Naive B cell (primary cell): ENCODE results near the gene TFDP1. TPM values are rescaled to one million over a fixed set of nuclear protein-coding genes. Genes with fewer than 3 reads are reported as not detected.

Experiments
- ATAC-seq, 2 donors: fragments of 150-1000 bp; cut with Tn5 transposase; 2 replicates each; pipeline ENCODE4 v1.10.0; 2021; ENCODE audit warnings: low read depth in 2 of 2, mild to moderate bottlenecking in 2 of 2, moderate library complexity in 2 of 2
- DNase-seq: peaks from one replicate; pipeline ENCODE4 v3.0.0; 2022
- H3K27ac Mint-ChIP-seq, 6 donors: one replicate each; pipeline ENCODE4 v1.8.0; 2020 to 2022; ENCODE audit warnings: mild to moderate bottlenecking in 6 of 6, mixed read lengths in 6 of 6, moderate library complexity in 5 of 6, inconsistent platforms in 2 of 6
- H3K27me3 Mint-ChIP-seq, 3 donors: one replicate each; pipeline ENCODE4 v1.8.0; 2021 to 2022; ENCODE audit warnings: mixed read lengths in 3 of 3, mild to moderate bottlenecking in 1 of 3
- H3K36me3 Mint-ChIP-seq, 2 donors: one replicate each; pipeline ENCODE4 v1.8.0; 2020 to 2022; ENCODE audit warnings: mixed read lengths in 2 of 2, inconsistent platforms in 1 of 2, mild to moderate bottlenecking in 1 of 2
- H3K4me1 Mint-ChIP-seq, 3 donors: one replicate each; pipeline ENCODE4 v1.8.0; 2020 to 2022; ENCODE audit warnings: mixed read lengths in 3 of 3, inconsistent platforms in 1 of 3, mild to moderate bottlenecking in 1 of 3, moderate library complexity in 1 of 3
- H3K4me3 Mint-ChIP-seq, 8 donors: one replicate each; pipeline ENCODE4 v1.8.0; 2020 to 2022; ENCODE audit warnings: mild to moderate bottlenecking in 8 of 8, mixed read lengths in 8 of 8, moderate library complexity in 8 of 8, inconsistent platforms in 2 of 8
- H3K9me3 Mint-ChIP-seq, 7 donors: one replicate each; pipeline ENCODE4 v1.8.0; 2020 to 2022; ENCODE audit warnings: mixed read lengths in 7 of 7, mild to moderate bottlenecking in 5 of 7, inconsistent platforms in 2 of 7, moderate library complexity in 1 of 7
- polyA plus RNA-seq, 6 donors: library from polyadenylated mRNA; unstranded; fragments of 300-500 nt; fragmentation: Illumina TruSeq; gene quantifications; one replicate each; pipeline ENCODE4 v1.2.3, GENCODE V29; 2021; ENCODE audit warnings: low read depth in 6 of 6

The TFDP1 gene
- polyA plus RNA-seq, 6 donors from 2014 or later: 25.3 to 70.8 (median 42.4) TPM

- H3K9me3 Mint-ChIP-seq: no peaks in the 10 kb centered on the region
- no peaks in the 10 kb centered on the region for H3K27me3 Mint-ChIP-seq
- H3K36me3 Mint-ChIP-seq: peaks cover 10 to 19% of the 10 kb centered on the region in 2 donors
- peaks cover 0 to 2% (median 0%) of the 10 kb centered on the region in 3 donors for H3K4me1 Mint-ChIP-seq
- no peak overlapping the region for H3K27ac Mint-ChIP-seq
- H3K4me3 Mint-ChIP-seq: no peak overlapping the region
- ATAC-seq: no peak
- no peak for DNase-seq
Measured at GRCh38 chr13:113633485-113633873, 48.9 kb downstream of the TFDP1 start.

- no peak overlapping the region for H3K4me3 Mint-ChIP-seq
- no peaks in the 10 kb centered on the region for H3K27me3 Mint-ChIP-seq
- H3K4me1 Mint-ChIP-seq: peaks cover 0 to 1% (median 0%) of the 10 kb centered on the region in 3 donors
- peak overlapping the region in 2 of 6 donors; percentile 42 to 80 for H3K27ac Mint-ChIP-seq
- ATAC-seq: no peak
- no peaks in the 10 kb centered on the region for H3K9me3 Mint-ChIP-seq
- DNase-seq: no peak
- H3K36me3 Mint-ChIP-seq: peaks cover 10 to 24% of the 10 kb centered on the region in 2 donors
Measured at GRCh38 chr13:113634279-113635047, 49.9 kb downstream of the TFDP1 start.

- peaks cover 10 to 24% of the 10 kb centered on the region in 2 donors for H3K36me3 Mint-ChIP-seq
- no peak overlapping the region for H3K27ac Mint-ChIP-seq
- H3K9me3 Mint-ChIP-seq: no peaks in the 10 kb centered on the region
- ATAC-seq (no peak), DNase-seq (no peak)
- H3K4me3 Mint-ChIP-seq: no peak overlapping the region
- no peaks in the 10 kb centered on the region for H3K4me1 Mint-ChIP-seq
- no peaks in the 10 kb centered on the region for H3K27me3 Mint-ChIP-seq
Measured at GRCh38 chr13:113635048-113635420, 50.5 kb downstream of the TFDP1 start.

DNA sequence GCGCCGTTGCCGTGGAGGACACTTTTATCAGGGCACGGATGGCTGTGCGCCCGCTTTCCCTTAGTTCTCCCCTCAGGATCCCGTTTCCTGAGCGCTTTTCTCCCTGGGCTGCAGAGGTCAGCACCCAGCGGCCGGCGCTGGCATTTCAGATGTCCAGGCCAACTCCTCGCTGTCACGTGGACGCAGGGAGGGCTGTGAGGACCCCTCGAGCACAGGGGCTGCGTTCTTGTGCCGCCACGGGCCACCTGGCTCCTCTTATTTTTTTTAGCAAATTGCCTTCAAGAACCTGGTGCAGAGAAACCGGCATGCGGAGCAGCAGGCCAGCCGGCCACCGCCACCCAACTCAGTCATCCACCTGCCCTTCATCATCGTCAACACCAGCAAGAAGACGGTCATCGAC lies 51.2 kb downstream of the TFDP1 start:
- DNase-seq (no peak), ATAC-seq (no peak)
- Mint-ChIP-seq H3K4me1 (no peaks in the 10 kb centered on the region), H3K9me3 (no peaks in the 10 kb centered on the region), H3K27ac (no peak overlapping the region), H3K4me3 (no peak overlapping the region), H3K36me3 (peaks cover 10 to 24% of the 10 kb centered on the region in 2 donors), H3K27me3 (no peaks in the 10 kb centered on the region)

DNA sequence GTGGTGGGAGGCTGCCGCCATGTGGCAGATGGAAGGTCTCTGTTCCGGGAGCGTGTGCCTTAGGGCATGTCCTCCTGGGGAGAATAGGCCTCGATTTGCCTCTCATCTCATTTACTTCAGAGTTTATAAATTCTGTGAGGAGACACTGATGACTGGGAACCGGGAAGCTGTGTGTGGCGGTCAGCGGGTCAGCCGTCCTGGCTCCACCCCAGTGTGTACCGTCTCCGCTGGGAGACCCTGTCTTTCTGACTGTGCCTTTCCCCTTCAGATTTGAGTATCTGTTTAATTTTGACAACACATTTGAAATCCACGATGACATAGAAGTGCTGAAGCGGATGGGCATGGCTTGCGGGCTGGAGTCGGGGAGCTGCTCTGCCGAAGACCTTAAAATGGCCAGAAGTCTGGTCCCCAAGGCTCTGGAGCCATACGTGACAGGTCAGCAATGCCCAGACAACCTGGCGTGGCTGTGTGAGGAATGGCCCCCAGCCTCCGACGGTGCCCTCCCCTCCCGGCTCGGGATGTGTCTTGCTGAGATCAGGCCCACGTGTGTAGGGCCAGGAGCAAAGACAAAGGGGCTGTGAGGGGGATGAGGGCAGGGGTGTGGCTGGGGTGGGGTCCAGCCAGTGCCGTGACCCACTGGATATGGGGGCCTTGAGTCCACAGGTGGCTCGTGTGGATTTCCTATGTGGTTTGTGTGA lies 51.9 kb downstream of the TFDP1 start:
- Mint-ChIP-seq H3K36me3 (peaks cover 10 to 24% of the 10 kb centered on the region in 2 donors), H3K9me3 (no peaks in the 10 kb centered on the region), H3K27ac (no peak overlapping the region), H3K4me3 (peak overlapping the region in 1 of 8 donors; percentile 16), H3K27me3 (no peaks in the 10 kb centered on the region), H3K4me1 (no peaks in the 10 kb centered on the region)
- ATAC-seq (no peak), DNase-seq (no peak)

- Mint-ChIP-seq H3K36me3 (peaks cover 10 to 31% of the 10 kb centered on the region in 2 donors), H3K27ac (no peak overlapping the region), H3K4me1 (peaks cover 2 to 7% (median 6%) of the 10 kb centered on the region in 3 donors), H3K27me3 (no peaks in the 10 kb centered on the region), H3K9me3 (no peaks in the 10 kb centered on the region), H3K4me3 (no peak overlapping the region)
- ATAC-seq (no peak), DNase-seq (no peak)
Measured at GRCh38 chr13:113637262-113638160, 53.0 kb downstream of the TFDP1 start.

- Mint-ChIP-seq H3K4me3 (no peak overlapping the region), H3K27me3 (no peaks in the 10 kb centered on the region), H3K4me1 (peaks cover 9 to 14% (median 14%) of the 10 kb centered on the region in 3 donors), H3K9me3 (no peaks in the 10 kb centered on the region), H3K36me3 (peaks cover 10 to 31% of the 10 kb centered on the region in 2 donors), H3K27ac (no peak overlapping the region)
- no peak for DNase-seq
- ATAC-seq: no peak
Measured at GRCh38 chr13:113638173-113638746, 53.7 kb downstream of the TFDP1 start.

GRCh38 chr13:113638806-113639205 lies 54.3 kb downstream of the TFDP1 start:
- no peak for DNase-seq
- no peak for ATAC-seq
- Mint-ChIP-seq H3K4me3 (no peak overlapping the region), H3K36me3 (peaks cover 10 to 30% of the 10 kb centered on the region in 2 donors), H3K27ac (peak overlapping the region in 2 of 6 donors; percentile 6 to 40), H3K9me3 (no peaks in the 10 kb centered on the region), H3K27me3 (no peaks in the 10 kb centered on the region), H3K4me1 (peaks cover 15 to 20% (median 19%) of the 10 kb centered on the region in 3 donors)

GRCh38 chr13:113639616-113640262 lies 55.2 kb downstream of the TFDP1 start:
- no peaks in the 10 kb centered on the region for H3K9me3 Mint-ChIP-seq

DNA sequence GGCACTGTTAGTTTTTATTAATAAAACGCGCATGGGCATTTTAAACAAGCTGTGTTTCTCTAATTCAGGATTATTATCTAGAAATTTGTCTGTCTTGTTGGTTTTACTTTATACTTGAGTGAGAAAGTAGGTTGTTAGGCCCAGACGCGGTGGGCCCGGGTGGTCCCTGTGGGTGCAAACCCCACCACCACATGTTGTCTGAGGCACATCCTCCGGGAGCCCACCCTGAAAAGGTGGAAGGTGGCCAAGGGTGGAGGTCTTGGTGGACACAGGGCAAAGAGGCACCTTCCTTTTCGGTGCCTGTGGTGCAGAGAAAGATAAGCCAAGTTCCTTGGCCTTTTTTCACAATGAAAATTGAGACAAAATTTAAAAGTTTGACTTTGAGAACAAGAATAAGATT lies 56.9 kb downstream of the TFDP1 start:
- Mint-ChIP-seq H3K27ac (peak overlapping the region in 2 of 6 donors; percentile 78), H3K36me3 (peaks cover 0 to 24% of the 10 kb centered on the region in 2 donors), H3K4me3 (no peak overlapping the region), H3K27me3 (no peaks in the 10 kb centered on the region), H3K9me3 (no peaks in the 10 kb centered on the region), H3K4me1 (peaks cover 21 to 30% (median 23%) of the 10 kb centered on the region in 3 donors)
- no peak for DNase-seq
- ATAC-seq: no peak

More at GRCh38 chr13:113639616-113640262, 55.2 kb downstream of the TFDP1 start:
- Mint-ChIP-seq H3K27me3 (no peaks in the 10 kb centered on the region), H3K4me1 (peaks cover 20 to 28% (median 20%) of the 10 kb centered on the region in 3 donors), H3K36me3 (peaks cover under 1 to 24% of the 10 kb centered on the region in 2 donors), H3K4me3 (no peak overlapping the region), H3K27ac (no peak overlapping the region)
- ATAC-seq (no peak), DNase-seq (no peak)

- peak overlapping the region in 4 of 6 donors; percentile 4 to 78 (median 28) for H3K27ac Mint-ChIP-seq
- H3K36me3 Mint-ChIP-seq: peaks cover 0 to 19% of the 10 kb centered on the region in 2 donors
- H3K9me3 Mint-ChIP-seq: no peaks in the 10 kb centered on the region
- ATAC-seq: no peak
- H3K4me3 Mint-ChIP-seq: peak overlapping the region in 2 of 8 donors; percentile 3 to 10
- no peak for DNase-seq
- peaks cover 29 to 35% (median 34%) of the 10 kb centered on the region in 3 donors for H3K4me1 Mint-ChIP-seq
- H3K27me3 Mint-ChIP-seq: no peaks in the 10 kb centered on the region
Measured at GRCh38 chr13:113642563-113642962, 58.0 kb downstream of the TFDP1 start.

DNA sequence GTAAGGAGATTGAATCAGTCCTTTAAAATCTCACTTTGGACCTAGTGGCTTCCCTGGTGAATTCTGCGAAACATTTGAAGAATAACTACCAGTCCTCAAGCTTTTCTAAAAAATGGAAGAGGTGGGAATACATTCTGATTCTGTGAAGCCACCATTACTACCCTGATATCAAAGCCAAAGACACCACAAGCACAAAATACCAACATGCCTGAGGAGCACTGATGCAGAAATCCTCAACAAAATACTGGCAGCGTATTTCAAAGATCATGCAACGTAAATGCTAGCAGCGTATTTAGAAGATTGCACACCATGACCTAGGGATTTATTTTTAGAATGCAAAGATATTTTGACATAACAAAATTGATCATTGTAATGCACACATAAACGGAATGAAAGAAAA lies 59.0 kb downstream of the TFDP1 start:
- H3K4me3 Mint-ChIP-seq: peak overlapping the region in 5 of 8 donors; percentile 27 to 75 (median 56)
- H3K36me3 Mint-ChIP-seq: peaks cover 0 to 12% of the 10 kb centered on the region in 2 donors
- peak; percentile 13 for DNase-seq
- peak overlapping the region in 4 of 6 donors; percentile 17 to 78 (median 64) for H3K27ac Mint-ChIP-seq
- peak; percentile 74 to 85 for ATAC-seq
- H3K4me1 Mint-ChIP-seq: peaks cover 29 to 40% (median 38%) of the 10 kb centered on the region in 3 donors
- H3K27me3 Mint-ChIP-seq: no peaks in the 10 kb centered on the region
- no peaks in the 10 kb centered on the region for H3K9me3 Mint-ChIP-seq
